Neural progenitor cell (in vitro differentiated cells): Measurements from ENCODE around the gene PTPN22.

Source experiments
- EZH2 ChIP-seq: fragments of 200-600 bp; sonication (generic); IDR thresholded peaks from 2 replicates; pipeline ENCODE4 v1.6.1; 2017; ENCODE audit warnings: antibody characterized with exemption, mild to moderate bottlenecking, moderate library complexity
- EZH2phosphoT487 ChIP-seq: fragments of 200-600 bp; sonication (generic); IDR thresholded peaks from 2 replicates; pipeline ENCODE4 v1.6.1; 2017; ENCODE audit warnings: antibody characterized with exemption
- TF ChIP-seq, protein P1 (sequence below): fragments of 200-600 bp; sonication (generic); IDR thresholded peaks from 2 replicates; pipeline ENCODE4 v1.5.1; 2017; ENCODE audit warnings: antibody characterized with exemption, mild to moderate bottlenecking

DNA sequence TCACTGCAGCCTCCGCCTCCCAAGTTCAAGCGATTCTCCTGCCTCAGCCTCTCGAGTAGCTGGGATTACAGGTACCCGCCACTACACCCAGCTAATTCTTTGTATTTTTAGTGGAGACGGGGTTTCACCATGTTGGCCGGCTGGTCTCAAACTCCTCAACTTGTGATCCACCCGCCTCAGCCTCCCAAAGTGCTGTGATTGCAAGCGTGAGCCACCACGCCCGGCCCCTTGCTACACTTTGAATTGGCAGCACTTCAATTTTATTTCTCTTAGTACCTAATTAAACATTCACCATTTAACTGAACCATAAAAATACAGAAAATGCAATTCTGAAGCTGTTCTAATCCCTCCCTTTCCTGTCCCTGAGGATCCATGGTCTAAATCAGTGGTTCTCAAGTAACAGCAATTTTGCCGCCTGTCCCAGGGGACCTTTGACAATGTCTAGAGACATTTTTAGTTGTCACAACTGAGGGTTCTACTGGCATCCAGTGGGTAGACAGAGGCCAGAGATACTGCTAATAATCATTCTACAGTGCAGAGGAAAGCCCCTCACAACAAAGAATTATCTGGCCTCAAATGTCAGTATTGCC lies 20.2 kb upstream of the PTPN22 start:
- TF ChIP-seq, protein P1, sequence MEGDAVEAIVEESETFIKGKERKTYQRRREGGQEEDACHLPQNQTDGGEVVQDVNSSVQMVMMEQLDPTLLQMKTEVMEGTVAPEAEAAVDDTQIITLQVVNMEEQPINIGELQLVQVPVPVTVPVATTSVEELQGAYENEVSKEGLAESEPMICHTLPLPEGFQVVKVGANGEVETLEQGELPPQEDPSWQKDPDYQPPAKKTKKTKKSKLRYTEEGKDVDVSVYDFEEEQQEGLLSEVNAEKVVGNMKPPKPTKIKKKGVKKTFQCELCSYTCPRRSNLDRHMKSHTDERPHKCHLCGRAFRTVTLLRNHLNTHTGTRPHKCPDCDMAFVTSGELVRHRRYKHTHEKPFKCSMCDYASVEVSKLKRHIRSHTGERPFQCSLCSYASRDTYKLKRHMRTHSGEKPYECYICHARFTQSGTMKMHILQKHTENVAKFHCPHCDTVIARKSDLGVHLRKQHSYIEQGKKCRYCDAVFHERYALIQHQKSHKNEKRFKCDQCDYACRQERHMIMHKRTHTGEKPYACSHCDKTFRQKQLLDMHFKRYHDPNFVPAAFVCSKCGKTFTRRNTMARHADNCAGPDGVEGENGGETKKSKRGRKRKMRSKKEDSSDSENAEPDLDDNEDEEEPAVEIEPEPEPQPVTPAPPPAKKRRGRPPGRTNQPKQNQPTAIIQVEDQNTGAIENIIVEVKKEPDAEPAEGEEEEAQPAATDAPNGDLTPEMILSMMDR = no peak
- TF ChIP-seq EZH2 (no peak), EZH2phosphoT487 (no peak)
